GM18858 (cell line): Measurements from ENCODE around the gene AHNAK2.
A peak's percentile ranks its signal among the peaks of the same experiment; 100 is the strongest.
"Not testable (repeated sequence)": the region's sequence is repeated elsewhere in the genome, so short reads cannot be mapped to it uniquely, and the experiment has no call there.

Experiments used
- ATAC-seq: cut with Tn5 transposase; IDR thresholded peaks from one replicate; pipeline ENCODE4 v1.9.1; 2021; ENCODE audit not compliant: unreplicated experiment

Gene AHNAK2

DNA sequence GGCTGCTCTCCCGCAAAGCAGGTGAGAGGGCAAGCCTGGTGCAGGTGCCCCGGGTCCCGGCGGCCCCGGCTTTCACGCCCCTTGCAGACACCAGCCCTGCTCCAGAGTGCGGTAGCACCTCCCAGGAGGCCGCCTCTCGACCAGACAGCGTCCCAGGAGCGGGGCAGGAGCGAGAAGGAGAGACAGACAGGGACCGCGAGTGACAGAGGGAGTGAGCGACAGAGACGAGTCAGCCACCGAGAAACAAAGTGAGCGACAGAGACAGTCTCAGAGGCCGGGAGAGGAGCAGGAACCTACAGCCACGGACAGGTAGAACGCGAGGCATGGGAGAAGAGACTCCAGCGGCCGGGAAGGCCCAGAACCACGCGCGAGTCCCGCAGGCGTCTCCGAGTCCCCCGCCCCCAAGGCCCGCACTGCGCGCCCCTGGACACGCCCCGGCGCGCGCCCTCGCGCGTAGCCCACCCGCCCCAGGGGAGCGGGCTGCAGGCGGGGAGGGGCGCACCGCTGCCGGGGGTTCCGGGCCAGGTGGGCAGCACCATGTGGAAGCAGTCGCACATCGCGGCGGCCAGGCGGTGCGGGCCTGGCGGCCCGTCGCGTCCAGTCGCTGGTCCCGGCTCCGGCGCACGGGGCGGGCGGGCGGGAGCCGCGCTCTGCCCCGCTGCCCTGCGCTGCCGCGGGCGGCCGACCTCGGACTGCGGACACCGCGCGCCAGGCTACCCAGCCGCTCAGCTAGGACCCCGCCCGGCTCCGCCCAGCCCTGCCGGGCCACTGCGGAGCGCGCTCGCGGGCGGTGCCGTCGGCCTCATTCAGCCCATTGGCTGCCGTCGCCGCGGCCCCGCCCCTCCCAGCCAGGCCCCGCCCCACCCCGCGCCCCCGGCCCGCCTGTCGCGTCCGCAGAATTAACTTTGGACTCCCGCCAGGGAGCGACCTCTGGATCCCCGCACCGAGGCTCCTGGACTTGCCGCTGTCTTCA is at the start of gene AHNAK2:
AHNAK2 (minus strand) TSS at position 694 of the 973 bp plus-strand sequence; CDS start at position 557, 137 bp downstream.
- no peak for ATAC-seq

- not testable (repeated sequence) for ATAC-seq
These were observed 49.5 kb upstream of the AHNAK2 start for GRCh38 chr14:105027718-105028117.

GRCh38 chr14:105026802-105027563 is 48.8 kb upstream of the AHNAK2 start:
- ATAC-seq, result no peak

GRCh38 chr14:105026033-105026785 is 48.0 kb upstream of the AHNAK2 start:
- no peak for ATAC-seq

- no peak for ATAC-seq
These were observed 47.3 kb upstream of the AHNAK2 start for GRCh38 chr14:105025429-105025828.

GRCh38 chr14:105023791-105024480 is 45.8 kb upstream of the AHNAK2 start:
- no peak for ATAC-seq

DNA sequence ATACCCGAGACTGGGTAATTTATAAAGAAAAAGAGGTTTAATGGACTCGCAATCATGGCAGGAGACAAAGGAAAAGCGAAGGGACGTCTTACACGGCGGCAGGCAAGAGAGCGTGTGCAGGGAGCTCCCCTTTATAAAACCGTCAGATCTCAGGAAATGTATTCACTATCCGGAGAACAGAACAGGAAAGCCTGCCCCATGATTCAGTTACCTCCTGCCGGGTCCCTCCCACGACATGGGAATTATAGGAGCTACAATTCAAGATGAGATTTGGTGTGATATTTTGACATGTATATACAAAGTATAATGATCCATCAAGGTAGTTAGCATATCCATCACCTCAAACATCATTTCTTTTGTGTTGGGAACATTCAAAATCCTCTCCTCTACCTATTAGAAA is 45.0 kb upstream of the AHNAK2 start:
- no peak for ATAC-seq

DNA sequence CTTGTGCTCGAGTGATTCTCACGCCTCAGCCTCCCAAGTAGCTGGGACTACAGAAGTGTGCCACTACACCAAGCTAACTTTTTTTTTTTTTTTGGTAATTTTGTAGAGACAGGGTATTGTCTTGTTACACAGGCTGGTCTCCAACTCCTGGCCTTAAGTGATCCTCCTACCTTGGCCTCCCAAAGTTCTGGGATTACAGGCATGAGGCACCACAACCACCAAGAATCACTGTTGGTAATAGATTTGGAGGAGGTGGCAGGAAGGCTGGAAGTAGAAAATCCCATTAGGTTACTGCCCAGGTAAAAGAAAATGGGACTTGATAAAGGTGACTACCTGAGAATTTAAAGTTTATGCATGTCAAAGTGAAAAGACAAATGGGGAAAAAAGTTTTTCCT is 44.1 kb upstream of the AHNAK2 start:
- no peak for ATAC-seq

DNA sequence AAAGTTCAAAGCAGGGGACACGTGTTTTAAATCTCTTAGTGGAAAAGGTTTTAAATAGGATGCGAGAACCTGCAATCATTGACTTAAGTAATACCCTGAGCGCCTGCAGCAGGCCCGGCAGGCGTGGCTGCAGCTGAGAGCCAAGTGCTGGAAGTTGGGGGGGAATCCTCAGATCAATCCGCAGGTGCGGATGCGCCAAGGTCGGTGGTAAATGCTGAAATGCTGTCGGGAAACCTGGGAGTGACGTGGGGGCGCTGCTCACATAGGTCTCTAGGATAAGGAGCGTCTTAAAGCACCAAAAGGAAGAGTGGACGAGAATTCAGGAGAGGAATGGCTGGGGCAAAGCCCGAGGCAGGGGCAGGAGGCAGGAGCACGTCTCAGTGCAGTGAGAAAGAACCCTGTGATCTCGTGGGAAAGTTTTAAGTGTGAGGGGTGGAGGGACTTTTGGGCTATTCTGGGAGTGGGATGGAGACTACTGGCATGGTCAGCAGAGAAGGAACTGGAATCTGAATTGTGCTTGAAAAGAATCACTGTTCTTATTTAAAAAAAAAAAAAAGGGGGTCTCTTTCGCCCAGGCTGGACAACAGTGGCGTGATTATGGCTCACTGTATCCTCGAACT is 43.6 kb upstream of the AHNAK2 start:
- no peak for ATAC-seq

DNA sequence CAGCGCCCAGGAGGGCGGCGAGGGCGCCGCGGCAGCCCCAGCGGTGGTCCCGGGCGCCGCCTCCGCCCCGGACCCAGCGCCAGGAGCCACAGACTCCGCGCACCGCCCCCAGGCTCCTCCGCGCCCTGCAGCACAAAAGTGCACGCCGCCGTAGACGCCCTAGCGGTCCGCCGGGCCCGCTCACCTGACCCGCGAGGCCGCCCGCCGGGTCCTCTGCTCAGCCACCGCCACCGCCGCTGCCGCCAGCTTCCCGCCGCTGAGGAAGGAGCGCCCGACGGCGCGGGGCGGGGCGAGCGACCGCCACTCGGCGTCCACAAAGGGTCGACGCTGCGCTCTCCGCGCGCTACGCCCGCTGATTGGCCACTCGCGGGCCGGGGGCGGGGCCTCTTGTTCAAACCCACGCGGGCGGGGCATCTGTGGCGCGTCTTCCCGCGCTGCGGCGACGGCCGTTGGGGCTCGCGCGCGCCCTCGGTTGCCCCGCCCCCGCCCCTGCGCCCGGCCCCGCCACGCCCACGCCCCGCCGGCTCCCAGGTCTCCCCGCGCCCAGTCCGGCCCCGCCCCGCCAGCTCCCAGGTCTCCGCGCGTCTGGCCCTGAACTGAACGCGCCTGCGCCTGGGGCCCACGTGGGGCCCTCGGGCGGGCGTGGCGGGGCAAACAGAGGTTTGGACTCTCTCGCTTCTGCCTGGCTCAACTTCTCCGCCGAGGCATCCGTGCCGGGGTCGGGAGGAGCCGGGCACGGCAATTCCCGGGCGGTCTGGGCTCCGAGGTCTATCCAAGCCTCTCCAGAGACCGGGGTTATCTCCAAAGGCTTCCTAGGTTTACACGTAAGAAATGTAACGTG is 42.9 kb upstream of the AHNAK2 start, which contains the start of gene CDCA4:
CDCA4 (minus strand) TSS at position 269 of the 841 bp plus-strand sequence. CDS start 9,154 bp downstream, outside the sequence.
- peak; percentile 57 for ATAC-seq

- ATAC-seq, result peak; percentile 18
These were observed 42.0 kb upstream of the AHNAK2 start for GRCh38 chr14:105019861-105020814.

GRCh38 chr14:105018414-105018813 is 40.2 kb upstream of the AHNAK2 start:
- ATAC-seq, result no peak

DNA sequence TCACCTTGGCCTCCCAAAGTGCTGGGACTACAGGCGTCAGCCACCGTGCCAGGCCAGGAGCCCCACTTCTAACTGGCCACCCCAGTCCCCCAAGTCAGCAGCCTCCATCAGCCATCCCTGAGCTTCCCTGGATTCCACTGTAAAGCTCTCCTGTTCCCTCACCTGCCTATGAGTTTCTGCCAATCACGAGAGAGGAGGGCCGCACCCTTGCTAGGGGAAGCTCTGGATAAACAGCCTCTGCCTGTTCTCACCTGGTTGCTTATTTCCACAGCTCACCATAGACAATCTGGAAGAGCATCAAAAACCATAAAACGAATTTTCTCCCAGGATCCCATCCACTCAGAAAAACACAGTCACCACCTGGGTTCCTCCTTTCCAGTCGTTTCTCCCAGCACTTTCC is 37.7 kb upstream of the AHNAK2 start:
- no peak for ATAC-seq

DNA sequence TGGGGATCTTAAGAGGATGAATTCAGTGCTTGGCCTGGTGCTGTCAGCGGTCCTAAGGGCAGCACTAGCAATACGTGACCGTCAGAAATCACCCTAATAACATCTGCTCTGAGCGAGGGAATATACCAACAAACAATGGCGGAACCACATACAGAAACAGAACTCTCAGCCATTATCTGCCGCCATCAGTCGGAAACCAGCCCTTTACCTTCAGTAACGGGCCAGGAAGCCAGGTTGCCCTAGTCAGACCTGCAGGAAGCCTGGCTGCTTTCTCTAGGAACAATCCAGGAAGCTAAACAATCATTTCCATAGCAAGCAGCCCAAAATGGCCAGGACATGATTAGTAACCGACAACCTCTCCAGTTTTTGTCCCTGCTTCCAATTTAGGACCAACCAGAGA is 37.1 kb upstream of the AHNAK2 start:
- no peak for ATAC-seq

- ATAC-seq, result no peak
These were observed 36.5 kb upstream of the AHNAK2 start for GRCh38 chr14:105014631-105015030.

GRCh38 chr14:105014032-105014431 is 35.9 kb upstream of the AHNAK2 start:
- ATAC-seq, result no peak

DNA sequence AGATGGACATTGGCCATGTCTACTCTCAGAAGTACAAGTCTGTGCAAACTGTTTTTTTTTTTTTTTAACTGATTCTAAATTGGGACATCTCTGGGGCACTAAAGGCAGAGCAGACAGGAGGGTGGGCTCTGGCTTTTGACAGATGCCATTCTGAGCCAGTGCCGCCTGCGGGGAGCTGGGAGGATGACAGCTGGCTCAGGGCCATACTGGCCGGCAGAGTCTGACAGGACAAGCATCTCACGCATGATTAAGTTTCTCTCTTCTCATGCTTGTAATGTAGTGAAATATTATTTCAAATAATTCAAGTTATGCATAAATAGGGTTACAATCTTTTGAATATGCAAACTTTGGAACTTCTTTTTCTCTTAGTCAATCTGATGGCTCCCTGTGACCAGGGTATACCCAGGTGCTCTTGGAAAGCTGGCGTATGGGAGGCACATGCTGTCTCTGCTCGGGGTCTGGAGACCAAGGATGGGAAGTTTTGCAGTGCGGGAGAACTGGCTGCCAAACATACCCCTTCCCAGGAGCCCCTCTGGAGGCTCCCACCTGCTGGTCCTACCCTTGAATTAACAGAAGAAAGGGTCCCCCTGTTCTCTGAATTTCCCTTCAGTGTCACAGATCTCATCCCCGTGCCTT is 35.1 kb upstream of the AHNAK2 start:
- no peak for ATAC-seq
